Retinal pigment epithelial cell (primary cell): ENCODE results near the gene CFAP46.

Source experiments
- DNase-seq: peaks from one replicate; pipeline ENCODE4 v3.0.0-alpha.2; 2010; ENCODE audit warnings: low read depth
- H3K4me3 ChIP-seq: 2 replicates; pipeline ENCODE4 v1.5.1; 2011; ENCODE audit warnings: mild to moderate bottlenecking, low read length, control low read depth, moderate library complexity
- TF ChIP-seq, protein P1 (sequence below): conservative IDR thresholded peaks from 2 replicates; pipeline ENCODE4 v1.5.1; 2011; ENCODE audit warnings: low read depth, low read length, control low read depth, inconsistent platforms

Gene CFAP46

GRCh38 chr10:132943058-132943790 is 854 bp upstream of the CFAP46 start:
- H3K4me3 ChIP-seq: peak overlapping the region; percentile 47
- no peak for DNase-seq
- TF ChIP-seq, protein P1, sequence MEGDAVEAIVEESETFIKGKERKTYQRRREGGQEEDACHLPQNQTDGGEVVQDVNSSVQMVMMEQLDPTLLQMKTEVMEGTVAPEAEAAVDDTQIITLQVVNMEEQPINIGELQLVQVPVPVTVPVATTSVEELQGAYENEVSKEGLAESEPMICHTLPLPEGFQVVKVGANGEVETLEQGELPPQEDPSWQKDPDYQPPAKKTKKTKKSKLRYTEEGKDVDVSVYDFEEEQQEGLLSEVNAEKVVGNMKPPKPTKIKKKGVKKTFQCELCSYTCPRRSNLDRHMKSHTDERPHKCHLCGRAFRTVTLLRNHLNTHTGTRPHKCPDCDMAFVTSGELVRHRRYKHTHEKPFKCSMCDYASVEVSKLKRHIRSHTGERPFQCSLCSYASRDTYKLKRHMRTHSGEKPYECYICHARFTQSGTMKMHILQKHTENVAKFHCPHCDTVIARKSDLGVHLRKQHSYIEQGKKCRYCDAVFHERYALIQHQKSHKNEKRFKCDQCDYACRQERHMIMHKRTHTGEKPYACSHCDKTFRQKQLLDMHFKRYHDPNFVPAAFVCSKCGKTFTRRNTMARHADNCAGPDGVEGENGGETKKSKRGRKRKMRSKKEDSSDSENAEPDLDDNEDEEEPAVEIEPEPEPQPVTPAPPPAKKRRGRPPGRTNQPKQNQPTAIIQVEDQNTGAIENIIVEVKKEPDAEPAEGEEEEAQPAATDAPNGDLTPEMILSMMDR: no peak

DNA sequence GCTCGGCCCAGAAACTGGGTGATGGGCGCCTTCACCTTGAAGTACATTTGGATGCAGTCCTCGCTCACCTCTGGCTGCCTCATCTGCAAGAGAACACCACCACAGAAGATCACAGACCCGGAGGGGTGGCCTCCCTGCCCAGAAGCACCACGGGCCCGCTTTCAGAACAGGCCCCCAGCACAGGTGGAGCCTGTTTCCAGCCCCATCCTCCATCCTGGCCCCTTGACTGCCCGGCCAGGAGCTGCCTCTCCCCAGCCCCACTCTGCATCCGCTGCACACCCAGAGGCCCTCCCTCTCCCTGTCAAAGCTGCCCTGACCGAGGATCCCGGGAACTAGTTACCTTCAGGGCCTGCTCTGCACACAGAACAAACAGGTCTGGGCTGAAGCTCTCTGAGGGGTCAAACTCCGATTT is 724 bp downstream of the CFAP46 start:
- peak overlapping the region; percentile 47 for H3K4me3 ChIP-seq
- DNase-seq: no peak

DNA sequence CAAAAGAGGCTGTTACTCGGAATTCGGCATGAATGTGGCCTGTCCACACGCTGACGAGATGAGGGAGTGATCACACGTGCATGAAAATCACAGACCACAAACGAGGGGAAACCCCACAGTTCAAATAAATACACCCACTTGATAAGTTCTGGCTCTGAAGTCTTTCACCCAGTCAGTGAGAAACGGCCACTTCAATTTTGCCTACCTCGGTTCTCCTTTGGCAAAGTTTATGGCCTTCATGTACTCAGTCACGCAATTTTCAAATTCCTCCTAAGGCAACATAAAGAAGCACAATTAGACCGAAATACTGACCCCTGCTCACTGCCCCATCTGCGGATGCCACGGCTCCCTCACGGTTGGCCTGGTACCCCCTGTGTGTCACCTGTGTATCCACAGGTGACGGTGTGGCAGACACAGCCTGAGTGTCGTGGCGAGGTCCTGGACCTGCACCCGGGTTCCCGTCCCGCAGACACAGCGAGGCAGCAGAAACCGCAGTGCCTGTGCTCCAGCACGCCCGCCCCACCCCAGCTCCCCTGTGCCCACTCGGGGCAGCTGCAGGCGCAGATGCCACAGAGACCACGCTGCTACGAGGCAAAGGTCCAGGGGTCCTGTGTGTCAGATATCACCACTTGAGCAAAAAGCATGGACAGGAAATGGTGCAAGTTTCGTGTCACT is 1.4 kb downstream of the CFAP46 start:
- no peak overlapping the region for H3K4me3 ChIP-seq
- DNase-seq: no peak
- TF ChIP-seq, protein P1: no peak

More for the DNA sequence above, 724 bp downstream of the CFAP46 start:
- TF ChIP-seq, protein P1: no peak

- H3K4me3 ChIP-seq: no peak overlapping the region
- TF ChIP-seq, protein P1: peak; percentile 89
- no peak for DNase-seq
Measured at GRCh38 chr10:132939957-132940790, 2.2 kb downstream of the CFAP46 start.

DNA sequence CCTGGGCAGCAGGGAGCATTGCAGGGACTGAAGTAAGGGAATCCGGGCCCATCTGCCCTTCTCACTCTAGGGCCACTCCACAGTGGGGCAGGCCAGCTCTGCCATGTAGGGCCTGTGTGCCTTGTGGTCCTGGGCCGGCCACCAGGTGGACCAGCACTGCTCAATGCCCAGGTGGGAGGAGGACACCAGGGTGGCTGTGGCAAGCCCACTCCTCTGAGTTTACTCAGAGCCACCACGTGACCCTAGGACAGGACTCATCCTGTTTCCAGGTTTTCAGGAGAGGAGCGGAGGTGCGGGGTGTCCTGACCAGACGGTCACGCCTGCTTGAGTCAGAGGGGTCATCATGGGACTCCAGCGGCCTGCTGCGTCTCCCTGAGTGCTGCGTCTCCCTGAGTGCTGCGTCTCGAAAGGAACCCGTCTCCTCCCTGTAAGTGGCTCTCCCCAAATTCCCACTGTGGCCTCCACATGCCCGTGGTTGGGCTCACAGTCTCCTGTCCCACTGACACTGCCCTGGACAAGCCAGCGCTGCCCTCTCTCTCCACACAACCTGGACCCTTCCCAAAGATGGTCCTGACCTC is 2.9 kb downstream of the CFAP46 start:
- no peak overlapping the region for H3K4me3 ChIP-seq
- DNase-seq: no peak
- TF ChIP-seq, protein P1: no peak

DNA sequence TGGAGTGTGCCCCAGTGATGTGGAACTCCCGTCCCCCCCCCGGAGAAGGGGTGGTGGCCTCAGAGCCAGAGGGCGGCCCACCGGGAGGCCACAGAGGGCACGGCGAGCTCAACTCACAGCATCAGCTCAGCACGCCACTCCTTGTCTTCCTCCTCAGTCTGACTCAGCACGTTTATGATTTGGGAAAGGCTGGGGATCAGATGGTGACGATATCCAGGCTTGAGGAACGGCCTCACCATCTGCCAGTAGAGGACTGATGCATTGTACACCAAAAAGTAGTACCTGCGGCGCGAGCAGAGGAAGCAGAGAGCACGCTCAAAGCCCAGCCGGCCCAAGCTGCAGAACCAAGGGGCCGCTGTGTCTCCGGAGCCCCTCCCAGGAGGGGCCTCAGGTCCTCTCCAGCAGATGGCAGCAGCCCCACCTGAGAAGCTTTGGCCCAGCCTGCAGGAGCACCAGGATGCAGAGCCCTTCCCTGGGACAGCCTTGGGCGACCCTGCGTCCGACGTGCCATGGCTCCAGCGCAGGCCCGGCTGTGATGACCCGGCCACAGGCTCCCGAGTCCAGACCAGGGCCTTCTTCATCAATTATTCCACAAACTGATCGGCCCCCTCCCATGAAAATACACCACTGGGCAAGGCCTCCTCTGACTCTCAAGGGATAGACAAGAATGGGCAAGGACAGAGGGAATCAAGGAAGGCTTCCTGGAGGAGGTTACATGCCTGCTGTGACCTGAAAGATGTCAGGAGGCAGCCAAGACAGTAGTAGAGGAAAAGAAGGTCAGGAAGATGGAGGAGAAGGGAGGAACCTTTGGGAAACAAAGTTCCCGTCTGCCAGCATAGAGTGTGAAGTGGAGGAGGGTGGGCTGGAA is 3.7 kb downstream of the CFAP46 start:
- H3K4me3 ChIP-seq: no peak overlapping the region
- TF ChIP-seq, protein P1: peak; percentile 39
- DNase-seq: no peak
